OCI-LY7 (cell line): ENCODE data around the gene RAPGEF6.

Experiments
- CTCF ChIP-seq: fragments of 200-600 bp; sonication (generic); conservative IDR thresholded peaks from 2 replicates; pipeline ENCODE4 v1.5.1; 2014; ENCODE audit warnings: mild to moderate bottlenecking, antibody characterized with exemption, low read length, moderate library complexity, mixed read lengths
- EZH2phosphoT487 ChIP-seq: fragments of 200-600 bp; sonication (generic); IDR thresholded peaks from 2 replicates; pipeline ENCODE4 v1.6.1; 2018; ENCODE audit warnings: low read depth, borderline replicate concordance, mild to moderate bottlenecking, mixed run types, antibody characterized with exemption, low read length, moderate library complexity, mixed read lengths

GRCh38 chr5:131609774-131610173 lies 25.3 kb downstream of the RAPGEF6 start:
- TF ChIP-seq CTCF (no peak), EZH2phosphoT487 (no peak)
